GM23338 (cell line): Measurements from ENCODE around the gene TEX53. TPM values are rescaled to one million over a fixed set of nuclear protein-coding genes. Genes with fewer than 3 reads are reported as not detected.

ENCODE experiments used
- ATAC-seq: fragments of 200-7000 bp; cut with Tn5 transposase; 3 replicates; pipeline ENCODE4 v1.9.1; 2020
- DNase-seq: peaks from one replicate; pipeline ENCODE4 v3.0.0-alpha.2; 2015; ENCODE audit warnings: low spot score
- H2AFZ ChIP-seq: fragments of 200-600 bp; sonication (generic); 2 replicates; pipeline ENCODE4 v1.8.0; 2016; ENCODE audit warnings: antibody characterized with exemption, mild to moderate bottlenecking, moderate library complexity
- H3F3A ChIP-seq: fragments of 200-600 bp; sonication (generic); replicated peaks from 2 replicates; pipeline ENCODE4 v1.8.0; 2017; ENCODE audit warnings: antibody characterized with exemption, mixed run types, low read depth
- H3K27ac ChIP-seq: fragments of 200-600 bp; sonication (generic); 2 replicates; pipeline ENCODE4 v1.6.1; 2016; ENCODE audit warnings: low read depth
- H3K27me3 ChIP-seq: fragments of 200-600 bp; sonication (generic); 2 replicates; pipeline ENCODE4 v1.8.0; 2016; ENCODE audit warnings: mild to moderate bottlenecking, mixed run types, moderate library complexity; ENCODE audit not compliant: insufficient read depth
- H3K36me3 ChIP-seq: fragments of 200-600 bp; sonication (generic); 2 replicates; pipeline ENCODE4 v1.8.0; 2016; ENCODE audit warnings: mild to moderate bottlenecking; ENCODE audit not compliant: insufficient read depth
- H3K4me1 ChIP-seq: fragments of 200-600 bp; sonication (generic); 2 replicates; pipeline ENCODE4 v1.8.0; 2016; ENCODE audit warnings: mild to moderate bottlenecking, moderate library complexity; ENCODE audit not compliant: insufficient read depth
- H3K4me2 ChIP-seq: fragments of 200-600 bp; sonication (generic); 2 replicates; pipeline ENCODE4 v1.7.1; 2017; ENCODE audit warnings: mixed run types
- H3K4me3 ChIP-seq: fragments of 200-600 bp; sonication (generic); 2 replicates; pipeline ENCODE4 v1.6.1; 2016; ENCODE audit warnings: mixed run types
- H3K79me2 ChIP-seq: fragments of 200-600 bp; sonication (generic); replicated peaks from 2 replicates; pipeline ENCODE4 v1.8.0; 2017; ENCODE audit warnings: mild to moderate bottlenecking; ENCODE audit not compliant: insufficient read depth
- H3K9me2 ChIP-seq: fragments of 200-600 bp; sonication (generic); 2 replicates; pipeline ENCODE4 v1.8.0; 2017; ENCODE audit not compliant: insufficient read depth
- H4K20me1 ChIP-seq: fragments of 200-600 bp; sonication (generic); replicated peaks from 2 replicates; pipeline ENCODE4 v1.8.0; 2017; ENCODE audit warnings: mild to moderate bottlenecking; ENCODE audit not compliant: insufficient read depth
- H3K27ac Mint-ChIP-seq: 2 replicates; pipeline ENCODE4 v1.8.0; 2020; ENCODE audit warnings: inconsistent platforms, mild to moderate bottlenecking, moderate library complexity, mixed read lengths
- H3K27me3 Mint-ChIP-seq: 3 replicates; pipeline ENCODE4 v1.8.0; 2022; ENCODE audit warnings: low read depth, mild to moderate bottlenecking, moderate library complexity, mixed read lengths, inconsistent platforms; ENCODE audit not compliant: insufficient read depth, poor library complexity
- H3K36me3 Mint-ChIP-seq: 3 replicates; pipeline ENCODE4 v1.8.0; 2021; ENCODE audit warnings: low read depth, mild to moderate bottlenecking, inconsistent platforms, moderate library complexity, mixed read lengths
- H3K4me1 Mint-ChIP-seq: 3 replicates; pipeline ENCODE4 v1.8.0; 2020; ENCODE audit warnings: mild to moderate bottlenecking, inconsistent platforms, mixed read lengths
- H3K4me3 Mint-ChIP-seq: 3 replicates; pipeline ENCODE4 v1.8.0; 2021; ENCODE audit warnings: moderate library complexity, mild to moderate bottlenecking, inconsistent platforms, mixed read lengths
- H3K9me3 Mint-ChIP-seq: 3 replicates; pipeline ENCODE4 v1.8.0; 2020; ENCODE audit warnings: moderate library complexity, mild to moderate bottlenecking, inconsistent platforms, mixed read lengths
- CREB1 ChIP-seq: fragments of 250-450 bp; sonication (Bioruptor Pico); IDR thresholded peaks from 2 replicates; pipeline ENCODE4 v1.5.0; 2020; ENCODE audit warnings: low read depth, mild to moderate bottlenecking, moderate library complexity
- EZH2 ChIP-seq: fragments of 200-600 bp; sonication (generic); IDR thresholded peaks from one replicate; pipeline ENCODE4 v1.8.0; 2017; ENCODE audit warnings: antibody characterized with exemption, mild to moderate bottlenecking, low read depth; ENCODE audit not compliant: unreplicated experiment
- EZH2phosphoT487 ChIP-seq: fragments of 200-600 bp; sonication (generic); IDR thresholded peaks from one replicate; pipeline ENCODE4 v1.8.1; 2018; ENCODE audit warnings: antibody characterized with exemption; ENCODE audit not compliant: unreplicated experiment
- JUNB ChIP-seq: IDR thresholded peaks from one replicate; pipeline ENCODE4 v1.6.1; 2016; ENCODE audit warnings: antibody characterized with exemption; ENCODE audit not compliant: unreplicated experiment
- NANOG ChIP-seq: IDR thresholded peaks from 2 replicates; pipeline ENCODE4 v1.6.1; 2016; ENCODE audit warnings: antibody characterized with exemption, borderline replicate concordance
- POLR2AphosphoS5 ChIP-seq: IDR thresholded peaks from 2 replicates; pipeline ENCODE4 v1.6.1; 2016; ENCODE audit warnings: antibody characterized with exemption, low read depth
- STAT1 ChIP-seq: IDR thresholded peaks from one replicate; pipeline ENCODE4 v1.6.1; 2016; ENCODE audit warnings: antibody characterized with exemption; ENCODE audit not compliant: unreplicated experiment
- ZNF114 ChIP-seq: fragments of 250-450 bp; sonication (Bioruptor Pico); IDR thresholded peaks from 2 replicates; pipeline ENCODE4 v1.5.0; 2020; ENCODE audit warnings: mild to moderate bottlenecking, moderate library complexity
- ZNF331 ChIP-seq: fragments of 250-450 bp; sonication (Bioruptor Pico); IDR thresholded peaks from 2 replicates; pipeline ENCODE4 v1.5.0; 2020; ENCODE audit warnings: low read depth, mild to moderate bottlenecking, moderate library complexity
- polyA plus RNA-seq: library from polyadenylated mRNA; unstranded; fragments of >200 nt; fragmentation: Nextera tagmentation; extraction: Ambion mirVana; gene quantifications from 2 replicates; pipeline ENCODE4 v1.2.1, GENCODE V29; 2016
- total RNA-seq: library from RNA; depleted of rRNA; stranded (reverse); fragments of >200 nt; shearing (Covaris generic); gene quantifications from 2 replicates; pipeline ENCODE4 v1.2.3, GENCODE V29; 2014
- TF ChIP-seq, protein P1 (sequence below): IDR thresholded peaks from 2 replicates; pipeline ENCODE4 v1.6.1; 2016; ENCODE audit warnings: antibody characterized with exemption
- TF ChIP-seq, protein P2 (sequence below): fragments of 250-450 bp; sonication (Bioruptor Pico); IDR thresholded peaks from 2 replicates; pipeline ENCODE4 v1.5.0; 2020; ENCODE audit warnings: mild to moderate bottlenecking, moderate library complexity
- TF ChIP-seq, protein P3 (sequence below), 2 experiments: fragments of 200-600 bp in 1 of 2; sonication (generic) in 1 of 2; conservative IDR thresholded peaks; 2 replicates each; pipeline versions ENCODE4 v1.5.1 to v1.6.1; 2016 to 2017; ENCODE audit warnings: antibody characterized with exemption in 2 of 2, low read depth in 2 of 2, mild to moderate bottlenecking in 2 of 2, moderate library complexity in 1 of 2
- TF ChIP-seq, protein P4 (sequence below): IDR thresholded peaks from one replicate; pipeline ENCODE4 v1.6.1; 2018; ENCODE audit warnings: antibody characterized with exemption; ENCODE audit not compliant: unreplicated experiment

Gene TEX53
- total and polyA plus RNA-seq, 2 experiments from 2014 or later: not detected

DNA sequence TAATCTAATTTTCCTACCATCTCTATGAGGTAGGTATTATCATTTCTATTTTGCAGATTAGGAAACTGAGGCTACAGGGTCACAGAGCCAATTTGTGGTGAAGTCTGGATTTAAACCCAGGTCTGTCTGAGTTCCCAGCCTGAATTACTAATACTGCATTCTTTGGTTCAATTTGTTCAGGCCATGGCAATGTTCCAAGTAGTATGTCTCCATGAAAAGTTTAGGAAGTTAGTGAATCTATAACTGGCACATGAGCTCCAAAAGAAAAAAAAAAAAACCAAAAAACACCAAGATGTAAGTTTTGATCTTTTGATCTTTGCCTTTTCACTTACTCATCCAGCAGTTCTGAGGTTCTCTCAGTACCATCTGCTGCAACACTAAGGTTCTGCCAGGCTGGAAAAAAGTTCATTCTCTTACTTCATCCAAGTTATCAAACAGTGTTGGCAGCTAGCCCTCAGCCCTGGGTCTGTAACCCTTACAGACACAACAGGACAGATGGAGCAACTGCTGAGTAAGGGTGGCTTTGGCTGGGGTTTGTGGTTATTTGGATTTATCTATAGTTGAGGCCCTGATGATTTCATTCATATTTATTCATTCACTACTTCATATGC, 50.9 kb downstream of the TEX53 start:
- Histone ChIP-seq H3K27me3 (peaks cover 14% of the 10 kb centered on the region), H4K20me1 (no peaks in the 10 kb centered on the region), H3K9me2 (0 out of 2 replicates have a peak, but pooled peaks cover 6% of the 10 kb centered on the region), H2AFZ (no peak overlapping the region), H3K27ac (no peak overlapping the region), H3K4me3 (no peak overlapping the region), H3K4me2 (no peak overlapping the region), H3K36me3 (no peaks in the 10 kb centered on the region; the same call in 1 of the 2 replicates), H3K79me2 (no peaks in the 10 kb centered on the region), H3F3A (no peaks in the 10 kb centered on the region), H3K4me1 (no peaks in the 10 kb centered on the region; the same call in 1 of the 2 replicates)
- peaks cover 13% of the 10 kb centered on the region for H3K9me3 Mint-ChIP-seq
- ATAC-seq: no peak
- peaks cover 18% of the 10 kb centered on the region for H3K36me3 Mint-ChIP-seq
- no peak for DNase-seq
- no peak for TF ChIP-seq EZH2
- no peak for TF ChIP-seq POLR2AphosphoS5
- TF ChIP-seq, protein P1, sequence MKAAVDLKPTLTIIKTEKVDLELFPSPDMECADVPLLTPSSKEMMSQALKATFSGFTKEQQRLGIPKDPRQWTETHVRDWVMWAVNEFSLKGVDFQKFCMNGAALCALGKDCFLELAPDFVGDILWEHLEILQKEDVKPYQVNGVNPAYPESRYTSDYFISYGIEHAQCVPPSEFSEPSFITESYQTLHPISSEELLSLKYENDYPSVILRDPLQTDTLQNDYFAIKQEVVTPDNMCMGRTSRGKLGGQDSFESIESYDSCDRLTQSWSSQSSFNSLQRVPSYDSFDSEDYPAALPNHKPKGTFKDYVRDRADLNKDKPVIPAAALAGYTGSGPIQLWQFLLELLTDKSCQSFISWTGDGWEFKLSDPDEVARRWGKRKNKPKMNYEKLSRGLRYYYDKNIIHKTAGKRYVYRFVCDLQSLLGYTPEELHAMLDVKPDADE: no peak
- no peak for TF ChIP-seq ZNF114 (CRISPR knock-in tag)
- no peak for TF ChIP-seq ZNF331 (CRISPR knock-in tag)
- no peak for TF ChIP-seq JUNB
- TF ChIP-seq, protein P2, sequence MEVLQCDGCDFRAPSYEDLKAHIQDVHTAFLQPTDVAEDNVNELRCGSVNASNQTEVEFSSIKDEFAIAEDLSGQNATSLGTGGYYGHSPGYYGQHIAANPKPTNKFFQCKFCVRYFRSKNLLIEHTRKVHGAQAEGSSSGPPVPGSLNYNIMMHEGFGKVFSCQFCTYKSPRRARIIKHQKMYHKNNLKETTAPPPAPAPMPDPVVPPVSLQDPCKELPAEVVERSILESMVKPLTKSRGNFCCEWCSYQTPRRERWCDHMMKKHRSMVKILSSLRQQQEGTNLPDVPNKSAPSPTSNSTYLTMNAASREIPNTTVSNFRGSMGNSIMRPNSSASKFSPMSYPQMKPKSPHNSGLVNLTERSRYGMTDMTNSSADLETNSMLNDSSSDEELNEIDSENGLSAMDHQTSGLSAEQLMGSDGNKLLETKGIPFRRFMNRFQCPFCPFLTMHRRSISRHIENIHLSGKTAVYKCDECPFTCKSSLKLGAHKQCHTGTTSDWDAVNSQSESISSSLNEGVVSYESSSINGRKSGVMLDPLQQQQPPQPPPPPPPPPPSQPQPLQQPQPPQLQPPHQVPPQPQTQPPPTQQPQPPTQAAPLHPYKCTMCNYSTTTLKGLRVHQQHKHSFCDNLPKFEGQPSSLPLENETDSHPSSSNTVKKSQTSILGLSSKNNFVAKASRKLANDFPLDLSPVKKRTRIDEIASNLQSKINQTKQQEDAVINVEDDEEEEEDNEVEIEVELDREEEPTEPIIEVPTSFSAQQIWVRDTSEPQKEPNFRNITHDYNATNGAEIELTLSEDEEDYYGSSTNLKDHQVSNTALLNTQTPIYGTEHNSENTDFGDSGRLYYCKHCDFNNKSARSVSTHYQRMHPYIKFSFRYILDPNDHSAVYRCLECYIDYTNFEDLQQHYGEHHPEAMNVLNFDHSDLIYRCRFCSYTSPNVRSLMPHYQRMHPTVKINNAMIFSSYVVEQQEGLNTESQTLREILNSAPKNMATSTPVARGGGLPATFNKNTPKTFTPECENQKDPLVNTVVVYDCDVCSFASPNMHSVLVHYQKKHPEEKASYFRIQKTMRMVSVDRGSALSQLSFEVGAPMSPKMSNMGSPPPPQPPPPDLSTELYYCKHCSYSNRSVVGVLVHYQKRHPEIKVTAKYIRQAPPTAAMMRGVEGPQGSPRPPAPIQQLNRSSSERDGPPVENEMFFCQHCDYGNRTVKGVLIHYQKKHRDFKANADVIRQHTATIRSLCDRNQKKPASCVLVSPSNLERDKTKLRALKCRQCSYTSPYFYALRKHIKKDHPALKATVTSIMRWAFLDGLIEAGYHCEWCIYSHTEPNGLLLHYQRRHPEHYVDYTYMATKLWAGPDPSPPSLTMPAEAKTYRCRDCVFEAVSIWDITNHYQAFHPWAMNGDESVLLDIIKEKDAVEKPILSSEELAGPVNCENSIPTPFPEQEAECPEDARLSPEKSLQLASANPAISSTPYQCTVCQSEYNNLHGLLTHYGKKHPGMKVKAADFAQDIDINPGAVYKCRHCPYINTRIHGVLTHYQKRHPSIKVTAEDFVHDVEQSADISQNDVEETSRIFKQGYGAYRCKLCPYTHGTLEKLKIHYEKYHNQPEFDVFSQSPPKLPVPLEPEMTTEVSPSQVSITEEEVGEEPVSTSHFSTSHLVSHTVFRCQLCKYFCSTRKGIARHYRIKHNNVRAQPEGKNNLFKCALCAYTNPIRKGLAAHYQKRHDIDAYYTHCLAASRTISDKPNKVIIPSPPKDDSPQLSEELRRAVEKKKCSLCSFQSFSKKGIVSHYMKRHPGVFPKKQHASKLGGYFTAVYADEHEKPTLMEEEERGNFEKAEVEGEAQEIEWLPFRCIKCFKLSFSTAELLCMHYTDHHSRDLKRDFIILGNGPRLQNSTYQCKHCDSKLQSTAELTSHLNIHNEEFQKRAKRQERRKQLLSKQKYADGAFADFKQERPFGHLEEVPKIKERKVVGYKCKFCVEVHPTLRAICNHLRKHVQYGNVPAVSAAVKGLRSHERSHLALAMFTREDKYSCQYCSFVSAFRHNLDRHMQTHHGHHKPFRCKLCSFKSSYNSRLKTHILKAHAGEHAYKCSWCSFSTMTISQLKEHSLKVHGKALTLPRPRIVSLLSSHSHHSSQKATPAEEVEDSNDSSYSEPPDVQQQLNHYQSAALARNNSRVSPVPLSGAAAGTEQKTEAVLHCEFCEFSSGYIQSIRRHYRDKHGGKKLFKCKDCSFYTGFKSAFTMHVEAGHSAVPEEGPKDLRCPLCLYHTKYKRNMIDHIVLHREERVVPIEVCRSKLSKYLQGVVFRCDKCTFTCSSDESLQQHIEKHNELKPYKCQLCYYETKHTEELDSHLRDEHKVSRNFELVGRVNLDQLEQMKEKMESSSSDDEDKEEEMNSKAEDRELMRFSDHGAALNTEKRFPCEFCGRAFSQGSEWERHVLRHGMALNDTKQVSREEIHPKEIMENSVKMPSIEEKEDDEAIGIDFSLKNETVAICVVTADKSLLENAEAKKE (CRISPR knock-in tag): no peak
- TF ChIP-seq, protein P3, sequence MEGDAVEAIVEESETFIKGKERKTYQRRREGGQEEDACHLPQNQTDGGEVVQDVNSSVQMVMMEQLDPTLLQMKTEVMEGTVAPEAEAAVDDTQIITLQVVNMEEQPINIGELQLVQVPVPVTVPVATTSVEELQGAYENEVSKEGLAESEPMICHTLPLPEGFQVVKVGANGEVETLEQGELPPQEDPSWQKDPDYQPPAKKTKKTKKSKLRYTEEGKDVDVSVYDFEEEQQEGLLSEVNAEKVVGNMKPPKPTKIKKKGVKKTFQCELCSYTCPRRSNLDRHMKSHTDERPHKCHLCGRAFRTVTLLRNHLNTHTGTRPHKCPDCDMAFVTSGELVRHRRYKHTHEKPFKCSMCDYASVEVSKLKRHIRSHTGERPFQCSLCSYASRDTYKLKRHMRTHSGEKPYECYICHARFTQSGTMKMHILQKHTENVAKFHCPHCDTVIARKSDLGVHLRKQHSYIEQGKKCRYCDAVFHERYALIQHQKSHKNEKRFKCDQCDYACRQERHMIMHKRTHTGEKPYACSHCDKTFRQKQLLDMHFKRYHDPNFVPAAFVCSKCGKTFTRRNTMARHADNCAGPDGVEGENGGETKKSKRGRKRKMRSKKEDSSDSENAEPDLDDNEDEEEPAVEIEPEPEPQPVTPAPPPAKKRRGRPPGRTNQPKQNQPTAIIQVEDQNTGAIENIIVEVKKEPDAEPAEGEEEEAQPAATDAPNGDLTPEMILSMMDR (conservative IDR thresholded peaks at IDR 0.05; ENCODE audit: low read depth in 2 of 2): no peak
- TF ChIP-seq, protein P4, sequence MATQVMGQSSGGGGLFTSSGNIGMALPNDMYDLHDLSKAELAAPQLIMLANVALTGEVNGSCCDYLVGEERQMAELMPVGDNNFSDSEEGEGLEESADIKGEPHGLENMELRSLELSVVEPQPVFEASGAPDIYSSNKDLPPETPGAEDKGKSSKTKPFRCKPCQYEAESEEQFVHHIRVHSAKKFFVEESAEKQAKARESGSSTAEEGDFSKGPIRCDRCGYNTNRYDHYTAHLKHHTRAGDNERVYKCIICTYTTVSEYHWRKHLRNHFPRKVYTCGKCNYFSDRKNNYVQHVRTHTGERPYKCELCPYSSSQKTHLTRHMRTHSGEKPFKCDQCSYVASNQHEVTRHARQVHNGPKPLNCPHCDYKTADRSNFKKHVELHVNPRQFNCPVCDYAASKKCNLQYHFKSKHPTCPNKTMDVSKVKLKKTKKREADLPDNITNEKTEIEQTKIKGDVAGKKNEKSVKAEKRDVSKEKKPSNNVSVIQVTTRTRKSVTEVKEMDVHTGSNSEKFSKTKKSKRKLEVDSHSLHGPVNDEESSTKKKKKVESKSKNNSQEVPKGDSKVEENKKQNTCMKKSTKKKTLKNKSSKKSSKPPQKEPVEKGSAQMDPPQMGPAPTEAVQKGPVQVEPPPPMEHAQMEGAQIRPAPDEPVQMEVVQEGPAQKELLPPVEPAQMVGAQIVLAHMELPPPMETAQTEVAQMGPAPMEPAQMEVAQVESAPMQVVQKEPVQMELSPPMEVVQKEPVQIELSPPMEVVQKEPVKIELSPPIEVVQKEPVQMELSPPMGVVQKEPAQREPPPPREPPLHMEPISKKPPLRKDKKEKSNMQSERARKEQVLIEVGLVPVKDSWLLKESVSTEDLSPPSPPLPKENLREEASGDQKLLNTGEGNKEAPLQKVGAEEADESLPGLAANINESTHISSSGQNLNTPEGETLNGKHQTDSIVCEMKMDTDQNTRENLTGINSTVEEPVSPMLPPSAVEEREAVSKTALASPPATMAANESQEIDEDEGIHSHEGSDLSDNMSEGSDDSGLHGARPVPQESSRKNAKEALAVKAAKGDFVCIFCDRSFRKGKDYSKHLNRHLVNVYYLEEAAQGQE: no peak
- no peak for TF ChIP-seq STAT1
- TF ChIP-seq EZH2phosphoT487: no peak
- TF ChIP-seq NANOG: no peak
- no peak for TF ChIP-seq CREB1
- H3K4me1 Mint-ChIP-seq: peaks cover 5% of the 10 kb centered on the region
- no peak overlapping the region for H3K4me3 Mint-ChIP-seq
- H3K27ac Mint-ChIP-seq: no peak overlapping the region
- peaks cover 17% of the 10 kb centered on the region for H3K27me3 Mint-ChIP-seq
